WTC11 (cell line): ENCODE results near the gene SOX8. TPM values are rescaled to one million over a fixed set of nuclear protein-coding genes. Genes with fewer than 3 reads are reported as not detected.

Experiments used
- ATAC-seq: fragments of 200-7000 bp; cut with Tn5 transposase; 2 replicates; pipeline ENCODE4 v1.10.0; 2021; ENCODE audit warnings: mild to moderate bottlenecking, moderate library complexity
- CTCF ChIA-PET: fragments of 300-600 bp; sonication (Branson Sonifier 250); formaldehyde crosslinking; loops from one replicate; lab custom pipeline; 2021; ENCODE audit warnings: antibody characterized with exemption; lab: Charles Lee
- POLR2A ChIA-PET: fragments of 350-600 bp; sonication (Branson Sonifier 250); formaldehyde crosslinking; loops from one replicate; lab custom pipeline; 2021; ENCODE audit warnings: antibody characterized with exemption; lab: Charles Lee
- DNase-seq: peaks from one replicate; pipeline ENCODE4 v3.0.0; 2021; ENCODE audit warnings: low spot score
- H3K27ac Mint-ChIP-seq: 2 replicates; pipeline ENCODE4 v1.8.0; 2021; ENCODE audit warnings: mixed read lengths
- H3K27me3 Mint-ChIP-seq: 2 replicates; pipeline ENCODE4 v1.8.0; 2021; ENCODE audit warnings: low read depth, mild to moderate bottlenecking, moderate library complexity, mixed read lengths
- H3K36me3 Mint-ChIP-seq: 2 replicates; pipeline ENCODE4 v1.8.0; 2021; ENCODE audit warnings: mixed read lengths
- H3K4me1 Mint-ChIP-seq: 2 replicates; pipeline ENCODE4 v1.8.0; 2022; ENCODE audit warnings: mixed read lengths
- H3K4me3 Mint-ChIP-seq: 2 replicates; pipeline ENCODE4 v1.8.0; 2021; ENCODE audit warnings: mild to moderate bottlenecking, moderate library complexity, mixed read lengths
- H3K9me3 Mint-ChIP-seq: 2 replicates; pipeline ENCODE4 v1.8.0; 2021; ENCODE audit warnings: mixed read lengths
- ARID4B ChIP-seq: sonication (generic); formaldehyde crosslinking; IDR thresholded peaks from 2 replicates; pipeline ENCODE4 v1.8.0; 2023; ENCODE audit warnings: missing genetic modification reagents, mild to moderate bottlenecking, borderline replicate concordance
- FOXK1 ChIP-seq: sonication (generic); formaldehyde crosslinking; IDR thresholded peaks from 2 replicates; pipeline ENCODE4 v1.8.0; 2022; ENCODE audit warnings: mild to moderate bottlenecking, moderate library complexity, missing genetic modification reagents
- FOXP1 ChIP-seq: sonication (generic); formaldehyde crosslinking; IDR thresholded peaks from 2 replicates; pipeline ENCODE4 v1.8.0; 2022; ENCODE audit warnings: missing genetic modification reagents, mild to moderate bottlenecking, moderate library complexity, borderline replicate concordance
- GTF2I ChIP-seq: fragments of 250-450 bp; sonication (Bioruptor Pico); conservative IDR thresholded peaks from 2 replicates; pipeline ENCODE4 v1.4.0; 2021; ENCODE audit warnings: mild to moderate bottlenecking
- IRF1 ChIP-seq: sonication (generic); formaldehyde crosslinking; IDR thresholded peaks from 2 replicates; pipeline ENCODE4 v1.8.0; 2023; ENCODE audit warnings: missing genetic modification reagents
- IRF2 ChIP-seq: sonication (generic); formaldehyde crosslinking; IDR thresholded peaks from 2 replicates; pipeline ENCODE4 v1.8.0; 2022; ENCODE audit warnings: low read depth, missing genetic modification reagents, borderline replicate concordance
- JUN ChIP-seq: sonication (generic); formaldehyde crosslinking; IDR thresholded peaks from 2 replicates; pipeline ENCODE4 v1.8.0; 2023; ENCODE audit warnings: mild to moderate bottlenecking, missing genetic modification reagents
- NR1H2 ChIP-seq: sonication (generic); formaldehyde crosslinking; IDR thresholded peaks from 2 replicates; pipeline ENCODE4 v1.9.0; 2021; ENCODE audit warnings: mild to moderate bottlenecking, moderate library complexity, missing genetic modification reagents
- NR2C2 ChIP-seq: sonication (generic); formaldehyde crosslinking; IDR thresholded peaks from 2 replicates; pipeline ENCODE4 v1.8.0; 2022; ENCODE audit warnings: mild to moderate bottlenecking, missing genetic modification reagents
- SP1 ChIP-seq: sonication (generic); formaldehyde crosslinking; conservative IDR thresholded peaks from 2 replicates; pipeline ENCODE4 v1.8.1; 2022; ENCODE audit warnings: missing genetic modification reagents
- TEAD1 ChIP-seq: sonication (generic); formaldehyde crosslinking; IDR thresholded peaks from 2 replicates; pipeline ENCODE4 v1.8.0; 2022; ENCODE audit warnings: mild to moderate bottlenecking, missing genetic modification reagents
- TEAD4 ChIP-seq: sonication (generic); formaldehyde crosslinking; IDR thresholded peaks from 2 replicates; pipeline ENCODE4 v1.8.0; 2022; ENCODE audit warnings: mild to moderate bottlenecking, missing genetic modification reagents
- USF1 ChIP-seq: sonication (generic); formaldehyde crosslinking; IDR thresholded peaks from 2 replicates; pipeline ENCODE4 v1.8.0; 2022; ENCODE audit warnings: mild to moderate bottlenecking, missing genetic modification reagents
- ZNF219 ChIP-seq: sonication (generic); formaldehyde crosslinking; IDR thresholded peaks from 2 replicates; pipeline ENCODE4 v1.8.0; 2023; ENCODE audit warnings: missing genetic modification reagents, mild to moderate bottlenecking, borderline replicate concordance
- ZNF263 ChIP-seq: sonication (generic); formaldehyde crosslinking; IDR thresholded peaks from 2 replicates; pipeline ENCODE4 v1.8.1; 2022; ENCODE audit warnings: low read depth, mild to moderate bottlenecking, moderate library complexity, missing genetic modification reagents
- ZNF317 ChIP-seq: sonication (generic); formaldehyde crosslinking; IDR thresholded peaks from 2 replicates; pipeline ENCODE4 v1.8.1; 2023; ENCODE audit warnings: low read depth, mild to moderate bottlenecking, moderate library complexity, missing genetic modification reagents, borderline replicate concordance
- ZNF396 ChIP-seq: fragments of 250-450 bp; sonication (Bioruptor Pico); IDR thresholded peaks from 2 replicates; pipeline ENCODE4 v1.8.0; 2021; ENCODE audit warnings: mild to moderate bottlenecking, moderate library complexity, borderline replicate concordance
- total RNA-seq: library from RNA; stranded (reverse); gene quantifications from 3 replicates; pipeline ENCODE4 v1.2.3, GENCODE V29; 2021
- TF ChIP-seq, protein P1 (sequence below): sonication (generic); formaldehyde crosslinking; IDR thresholded peaks from 2 replicates; pipeline ENCODE4 v1.8.1; 2023; ENCODE audit warnings: mild to moderate bottlenecking, missing genetic modification reagents
- TF ChIP-seq, protein P2 (sequence below): sonication (generic); formaldehyde crosslinking; conservative IDR thresholded peaks from 2 replicates; pipeline ENCODE4 v1.8.1; 2022; ENCODE audit warnings: mild to moderate bottlenecking, missing genetic modification reagents

Gene SOX8
- total RNA-seq, 1 experiment from 2014 or later, result 12.3 TPM

DNA sequence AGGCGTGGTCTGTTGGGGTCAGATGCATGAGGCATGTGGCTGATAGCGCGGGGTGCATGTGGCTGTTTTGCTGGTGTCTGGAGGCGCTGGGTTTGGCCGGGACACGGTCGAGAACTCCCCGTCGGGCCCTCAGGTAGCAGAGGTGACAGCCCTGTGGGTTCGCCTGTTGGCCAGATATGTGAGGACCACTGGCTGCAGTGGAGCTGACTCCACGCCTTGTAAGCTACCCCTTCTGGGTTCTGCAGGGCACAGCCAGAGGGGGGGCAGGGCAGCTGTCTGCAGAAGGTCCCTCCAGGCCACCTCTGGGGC is 38.5 kb downstream of the SOX8 start:
- no peak overlapping the region for H3K4me3 Mint-ChIP-seq
- POLR2A ChIA-PET, result no interaction called here
- TF ChIP-seq USF1 (CRISPR knock-in tag) (no peak), TEAD1 (CRISPR knock-in tag) (no peak), IRF2 (CRISPR knock-in tag) (no peak), FOXP1 (no peak)
- TF ChIP-seq, protein P1, sequence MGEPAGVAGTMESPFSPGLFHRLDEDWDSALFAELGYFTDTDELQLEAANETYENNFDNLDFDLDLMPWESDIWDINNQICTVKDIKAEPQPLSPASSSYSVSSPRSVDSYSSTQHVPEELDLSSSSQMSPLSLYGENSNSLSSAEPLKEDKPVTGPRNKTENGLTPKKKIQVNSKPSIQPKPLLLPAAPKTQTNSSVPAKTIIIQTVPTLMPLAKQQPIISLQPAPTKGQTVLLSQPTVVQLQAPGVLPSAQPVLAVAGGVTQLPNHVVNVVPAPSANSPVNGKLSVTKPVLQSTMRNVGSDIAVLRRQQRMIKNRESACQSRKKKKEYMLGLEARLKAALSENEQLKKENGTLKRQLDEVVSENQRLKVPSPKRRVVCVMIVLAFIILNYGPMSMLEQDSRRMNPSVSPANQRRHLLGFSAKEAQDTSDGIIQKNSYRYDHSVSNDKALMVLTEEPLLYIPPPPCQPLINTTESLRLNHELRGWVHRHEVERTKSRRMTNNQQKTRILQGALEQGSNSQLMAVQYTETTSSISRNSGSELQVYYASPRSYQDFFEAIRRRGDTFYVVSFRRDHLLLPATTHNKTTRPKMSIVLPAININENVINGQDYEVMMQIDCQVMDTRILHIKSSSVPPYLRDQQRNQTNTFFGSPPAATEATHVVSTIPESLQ, result no peak
- TF ChIP-seq, all 79 proteins: peak for 0
- Mint-ChIP-seq H3K27ac (no peak overlapping the region), H3K27me3 (no peaks in the 10 kb centered on the region), H3K9me3 (no peaks in the 10 kb centered on the region), H3K4me1 (no peaks in the 10 kb centered on the region), H3K36me3 (no peaks in the 10 kb centered on the region)
- CTCF ChIA-PET, result interaction anchor here (1.6 kb wide), 3 partner anchors 35 to 39 kb away, joined by 3 to 6 read pairs (median 4); no protein-coding TSS in a partner anchor
- ATAC-seq (no peak), DNase-seq (no peak)

- TF ChIP-seq ZNF317 (CRISPR knock-in tag), result no peak
- no peak for TF ChIP-seq SP1 (CRISPR knock-in tag)
- no peak for TF ChIP-seq ZNF219 (CRISPR knock-in tag)
- no peak for TF ChIP-seq ZNF263 (CRISPR knock-in tag)
- no peak for TF ChIP-seq ZNF396 (CRISPR knock-in tag)
- CTCF ChIA-PET, result interaction anchor here (1.2 to 1.6 kb wide), 3 partner anchors 35 to 279 kb away, joined by 3 to 6 read pairs (median 3); partner anchors contain the start of gene CIAO3
- Mint-ChIP-seq H3K4me3 (no peak overlapping the region), H3K4me1 (no peaks in the 10 kb centered on the region), H3K36me3 (no peaks in the 10 kb centered on the region), H3K27ac (no peak overlapping the region), H3K9me3 (no peaks in the 10 kb centered on the region), H3K27me3 (no peaks in the 10 kb centered on the region)
- ATAC-seq (no peak), DNase-seq (no peak)
- POLR2A ChIA-PET, result no interaction called here
These were observed 39.0 kb downstream of the SOX8 start for GRCh38 chr16:1020591-1020990.

GRCh38 chr16:1021553-1022160 is 40.1 kb downstream of the SOX8 start:
- DNase-seq (no peak), ATAC-seq (no peak)
- POLR2A ChIA-PET, result interaction anchor here (0.7 kb wide), 1 partner anchor 39 kb away, joined by 3 read pairs; no protein-coding TSS in a partner anchor
- H3K36me3 Mint-ChIP-seq, result no peaks in the 10 kb centered on the region
- CTCF ChIA-PET, result interaction anchor here (1.2 kb wide), 1 partner anchor 280 kb away, joined by 3 read pairs; the partner anchor contains the start of gene CIAO3
- no peaks in the 10 kb centered on the region for H3K27me3 Mint-ChIP-seq
- no peak overlapping the region for H3K4me3 Mint-ChIP-seq
- no peaks in the 10 kb centered on the region for H3K4me1 Mint-ChIP-seq
- H3K27ac Mint-ChIP-seq, result no peak overlapping the region
- TF ChIP-seq NR1H2 (CRISPR knock-in tag) (no peak), ARID4B (CRISPR knock-in tag) (no peak), NR2C2 (no peak), GTF2I (CRISPR knock-in tag) (no peak), JUN (CRISPR knock-in tag) (no peak), FOXK1 (CRISPR knock-in tag) (no peak), TEAD4 (no peak), IRF1 (CRISPR knock-in tag) (no peak)
- TF ChIP-seq, protein P2, sequence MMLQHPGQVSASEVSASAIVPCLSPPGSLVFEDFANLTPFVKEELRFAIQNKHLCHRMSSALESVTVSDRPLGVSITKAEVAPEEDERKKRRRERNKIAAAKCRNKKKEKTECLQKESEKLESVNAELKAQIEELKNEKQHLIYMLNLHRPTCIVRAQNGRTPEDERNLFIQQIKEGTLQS (CRISPR knock-in tag), result no peak
- H3K9me3 Mint-ChIP-seq, result no peaks in the 10 kb centered on the region
